Liver (tissue), 9 donors: ENCODE results near the gene FAM98B. TPM values are rescaled to one million over a fixed set of nuclear protein-coding genes. Genes with fewer than 3 reads are reported as not detected.

Experiments
- DNase-seq: peaks from one replicate; pipeline ENCODE4 v3.0.0-alpha.2; 2017; ENCODE audit warnings: low spot score
- H3K27ac ChIP-seq, 2 donors: one replicate each; pipeline ENCODE4 v1.7.0; 2013; ENCODE audit warnings: inconsistent platforms in 2 of 2, low read length in 2 of 2, control low read depth in 1 of 2, low read depth in 1 of 2, mild to moderate bottlenecking in 1 of 2
- H3K27me3 ChIP-seq, 4 donors: one replicate each; pipeline versions ENCODE4 v1.6.1 to v1.7.0; 2013; ENCODE audit warnings: low read length in 3 of 4, inconsistent platforms in 1 of 4, mild to moderate bottlenecking in 1 of 4, moderate library complexity in 1 of 4; ENCODE audit not compliant: control insufficient read depth in 4 of 4, insufficient read depth in 4 of 4
- H3K36me3 ChIP-seq, 4 donors: one replicate each; pipeline versions ENCODE4 v1.6.1 to v1.7.0; 2013; ENCODE audit warnings: low read length in 3 of 4, mild to moderate bottlenecking in 3 of 4, low read depth in 1 of 4, moderate library complexity in 1 of 4; ENCODE audit not compliant: control insufficient read depth in 4 of 4, insufficient read depth in 3 of 4
- H3K4me1 ChIP-seq, 4 donors: one replicate each; pipeline versions ENCODE4 v1.6.1 to v1.7.0; 2013; ENCODE audit warnings: low read length in 3 of 4, mild to moderate bottlenecking in 3 of 4, moderate library complexity in 1 of 4; ENCODE audit not compliant: control insufficient read depth in 4 of 4, insufficient read depth in 4 of 4
- H3K4me3 ChIP-seq, 3 donors: one replicate each; pipeline versions ENCODE4 v1.6.1 to v1.7.0; 2013; ENCODE audit warnings: low read length in 3 of 3, control low read depth in 1 of 3, low read depth in 1 of 3, mild to moderate bottlenecking in 1 of 3
- H3K9ac ChIP-seq, 2 donors: one replicate each; pipeline ENCODE4 v1.7.0; 2013; ENCODE audit warnings: low read length in 2 of 2, mild to moderate bottlenecking in 2 of 2, moderate library complexity in 2 of 2, control low read depth in 1 of 2, low read depth in 1 of 2
- H3K9me3 ChIP-seq, 4 donors: one replicate each; pipeline versions ENCODE4 v1.6.1 to v1.7.0; 2013; ENCODE audit warnings: low read length in 3 of 4; ENCODE audit not compliant: control insufficient read depth in 4 of 4
- EGR1 ChIP-seq, 2 donors: IDR thresholded peaks; 2 replicates each; pipeline ENCODE4 v1.6.1; 2016 to 2018; ENCODE audit warnings: antibody characterized with exemption in 2 of 2, low read depth in 2 of 2
- FOXA1 ChIP-seq: IDR thresholded peaks from 2 replicates; pipeline ENCODE4 v1.6.1; 2016; ENCODE audit warnings: antibody characterized with exemption
- FOXA2 ChIP-seq: IDR thresholded peaks from 2 replicates; pipeline ENCODE4 v1.6.1; 2016; ENCODE audit warnings: antibody characterized with exemption
- HNF4A ChIP-seq, 2 donors: conservative IDR thresholded peaks; 2 replicates each; pipeline ENCODE4 v1.6.1; 2016; ENCODE audit warnings: antibody characterized with exemption in 2 of 2, mild to moderate bottlenecking in 2 of 2
- HNF4G ChIP-seq: IDR thresholded peaks from 2 replicates; pipeline ENCODE4 v1.6.1; 2016; ENCODE audit warnings: antibody characterized with exemption
- JUND ChIP-seq, 2 donors: IDR thresholded peaks; 2 replicates each; pipeline ENCODE4 v1.6.1; 2016; ENCODE audit warnings: antibody characterized with exemption in 2 of 2
- NR2F2 ChIP-seq: IDR thresholded peaks from 2 replicates; pipeline ENCODE4 v1.6.1; 2016; ENCODE audit warnings: antibody characterized with exemption
- RAD21 ChIP-seq, 2 donors: IDR thresholded peaks; 2 replicates each; pipeline ENCODE4 v1.6.1; 2016; ENCODE audit warnings: antibody characterized with exemption in 2 of 2, mild to moderate bottlenecking in 2 of 2
- RXRA ChIP-seq, 2 donors: IDR thresholded peaks; 2 replicates each; pipeline ENCODE4 v1.6.1; 2017 to 2018; ENCODE audit warnings: antibody characterized with exemption in 2 of 2, mild to moderate bottlenecking in 1 of 2
- SP1 ChIP-seq: IDR thresholded peaks from 2 replicates; pipeline ENCODE4 v1.6.1; 2018; ENCODE audit warnings: antibody characterized with exemption, mild to moderate bottlenecking
- TAF1 ChIP-seq: conservative IDR thresholded peaks from 2 replicates; pipeline ENCODE4 v1.6.1; 2016; ENCODE audit warnings: antibody characterized with exemption, mild to moderate bottlenecking
- YY1 ChIP-seq: IDR thresholded peaks from 2 replicates; pipeline ENCODE4 v1.6.1; 2016; ENCODE audit warnings: antibody characterized with exemption, mild to moderate bottlenecking
- WGBS: extraction: QIAGEN DNeasy Blood & Tissue Kit; methylation state at CpG from one replicate; pipeline ENCODE4 v1.1.7; 2013; 5-methylcytosine and 5-hydroxymethylcytosine counted together
- polyA plus RNA-seq, 2 donors: library from polyadenylated mRNA; stranded (reverse) in 1 of 2; unstranded in 1 of 2; fragments of 200-250 nt in 1 of 2; fragments of >200 nt in 1 of 2; fragmentation: Nextera tagmentation in 1 of 2; extraction: Ambion mirVana in 1 of 2; gene quantifications; one replicate each; pipeline versions ENCODE4 v1.2.1 to v1.2.3, GENCODE V29; 2013 to 2015
- total RNA-seq, 2 donors: library from RNA; depleted of rRNA; stranded (reverse); fragments of >200 nt; gene quantifications; one replicate each; pipeline ENCODE4 v1.2.3, GENCODE V29; 2014
- TF ChIP-seq, protein P1 (sequence below): IDR thresholded peaks from 2 replicates; pipeline ENCODE4 v1.6.1; 2016; ENCODE audit warnings: antibody characterized with exemption
- TF ChIP-seq, protein P2 (sequence below): IDR thresholded peaks from 2 replicates; pipeline ENCODE4 v1.6.1; 2016; ENCODE audit warnings: antibody characterized with exemption
- TF ChIP-seq, protein P3 (sequence below): IDR thresholded peaks from 2 replicates; pipeline ENCODE4 v1.6.1; 2016; ENCODE audit warnings: antibody characterized with exemption
- TF ChIP-seq, protein P4 (sequence below): IDR thresholded peaks from 2 replicates; pipeline ENCODE4 v1.6.1; 2016; ENCODE audit warnings: antibody characterized with exemption, mild to moderate bottlenecking
- TF ChIP-seq, protein P5 (sequence below): fragments of 150-350 bp; IDR thresholded peaks from 2 replicates; pipeline ENCODE4 v1.5.1; 2017; ENCODE audit warnings: improper control_type of control experiment, low read depth, low read length; ENCODE audit not compliant: missing input control
- donor health status: healthy.
- donor health status: healthy.
- donor health status: healthy.
- donor health status: healthy.
- donor health status: healthy.

The FAM98B gene
- total and polyA plus RNA-seq, 4 donors, result 1.5 to 12.2 (median 4.3) TPM

DNA sequence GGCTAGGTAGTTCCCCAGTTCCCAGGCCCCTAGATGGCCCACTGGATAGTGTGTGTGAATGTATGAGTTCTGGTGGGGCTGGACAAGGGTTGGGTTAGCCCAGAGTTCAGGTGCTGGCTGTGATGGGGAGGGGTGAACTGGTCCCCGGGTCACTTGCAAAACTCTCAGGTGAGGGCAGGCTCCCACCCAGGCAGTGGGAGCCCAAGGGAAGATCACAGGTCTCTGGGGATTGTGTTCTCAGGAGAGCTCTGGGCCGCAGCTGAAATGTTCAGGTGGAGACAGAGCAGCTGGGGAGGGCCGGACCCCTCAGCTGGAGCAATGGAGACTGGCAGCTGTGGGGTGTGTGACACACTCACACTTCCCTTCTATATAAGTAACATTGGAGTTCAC is 12.8 kb upstream of the FAM98B start:
- WGBS, result 92% methylated on average over 3 of the region's 3 CpGs
- H3K9me3 ChIP-seq, result no peaks in the 10 kb centered on the region
- TF ChIP-seq, protein P1, sequence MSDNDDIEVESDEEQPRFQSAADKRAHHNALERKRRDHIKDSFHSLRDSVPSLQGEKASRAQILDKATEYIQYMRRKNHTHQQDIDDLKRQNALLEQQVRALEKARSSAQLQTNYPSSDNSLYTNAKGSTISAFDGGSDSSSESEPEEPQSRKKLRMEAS, result no peak
- TF ChIP-seq, protein P2, sequence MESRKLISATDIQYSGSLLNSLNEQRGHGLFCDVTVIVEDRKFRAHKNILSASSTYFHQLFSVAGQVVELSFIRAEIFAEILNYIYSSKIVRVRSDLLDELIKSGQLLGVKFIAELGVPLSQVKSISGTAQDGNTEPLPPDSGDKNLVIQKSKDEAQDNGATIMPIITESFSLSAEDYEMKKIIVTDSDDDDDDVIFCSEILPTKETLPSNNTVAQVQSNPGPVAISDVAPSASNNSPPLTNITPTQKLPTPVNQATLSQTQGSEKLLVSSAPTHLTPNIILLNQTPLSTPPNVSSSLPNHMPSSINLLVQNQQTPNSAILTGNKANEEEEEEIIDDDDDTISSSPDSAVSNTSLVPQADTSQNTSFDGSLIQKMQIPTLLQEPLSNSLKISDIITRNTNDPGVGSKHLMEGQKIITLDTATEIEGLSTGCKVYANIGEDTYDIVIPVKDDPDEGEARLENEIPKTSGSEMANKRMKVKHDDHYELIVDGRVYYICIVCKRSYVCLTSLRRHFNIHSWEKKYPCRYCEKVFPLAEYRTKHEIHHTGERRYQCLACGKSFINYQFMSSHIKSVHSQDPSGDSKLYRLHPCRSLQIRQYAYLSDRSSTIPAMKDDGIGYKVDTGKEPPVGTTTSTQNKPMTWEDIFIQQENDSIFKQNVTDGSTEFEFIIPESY, result no peak
- TF ChIP-seq RAD21 (IDR thresholded peaks at IDR 0.05) (no peak), HNF4G (no peak), RXRA (IDR thresholded peaks at IDR 0.05) (no peak), FOXA2 (no peak)
- H3K27ac ChIP-seq, result no peak overlapping the region
- H3K9ac ChIP-seq, result no peak overlapping the region
- no peaks in the 10 kb centered on the region for H3K36me3 ChIP-seq
- peaks cover 0 to 3% (median 0%) of the 10 kb centered on the region in 4 donors for H3K27me3 ChIP-seq
- no peak for DNase-seq
- H3K4me1 ChIP-seq, result peaks cover 0 to 3% (median 1%) of the 10 kb centered on the region in 4 donors
- H3K4me3 ChIP-seq, result no peak overlapping the region

DNA sequence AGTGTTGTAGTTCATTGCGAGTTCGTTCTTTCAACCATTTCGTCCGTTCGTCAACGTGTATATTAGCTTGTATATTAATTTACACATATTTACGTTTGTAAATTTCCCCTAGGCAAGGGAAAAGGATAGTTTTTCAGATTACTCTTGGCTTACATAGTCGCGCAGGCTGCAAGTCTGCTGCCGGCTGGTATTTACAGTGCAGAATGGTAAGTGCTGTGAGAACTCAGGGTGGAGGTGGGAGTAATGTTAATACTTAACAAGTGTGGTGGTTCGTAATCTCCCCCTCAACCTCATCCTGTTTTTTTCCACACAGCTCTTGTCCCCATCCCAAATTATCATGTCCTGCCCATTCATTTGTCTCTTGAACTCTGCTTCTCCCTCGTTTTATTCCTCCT is 766 bp downstream of the FAM98B start:
- H3K36me3 ChIP-seq, result no peaks in the 10 kb centered on the region
- no peaks in the 10 kb centered on the region for H3K27me3 ChIP-seq
- peak overlapping the region; percentile 86 to 90 for H3K9ac ChIP-seq
- H3K9me3 ChIP-seq, result no peaks in the 10 kb centered on the region
- H3K4me1 ChIP-seq, result peaks cover 2 to 12% (median 11%) of the 10 kb centered on the region in 4 donors
- TF ChIP-seq HNF4G (no peak), JUND (IDR thresholded peaks at IDR 0.05) (no peak), FOXA2 (no peak), RXRA (IDR thresholded peaks at IDR 0.05) (no peak), EGR1 (IDR thresholded peaks at IDR 0.05; ENCODE audit: low read depth in 2 of 2) (no peak), TAF1 (no peak)
- H3K4me3 ChIP-seq, result peak overlapping the region; percentile 77 to 97 (median 86)
- no peak for DNase-seq
- peak overlapping the region; percentile 87 to 90 for H3K27ac ChIP-seq
- WGBS, result under 1% methylated on average over 12 of the region's 12 CpGs

DNA sequence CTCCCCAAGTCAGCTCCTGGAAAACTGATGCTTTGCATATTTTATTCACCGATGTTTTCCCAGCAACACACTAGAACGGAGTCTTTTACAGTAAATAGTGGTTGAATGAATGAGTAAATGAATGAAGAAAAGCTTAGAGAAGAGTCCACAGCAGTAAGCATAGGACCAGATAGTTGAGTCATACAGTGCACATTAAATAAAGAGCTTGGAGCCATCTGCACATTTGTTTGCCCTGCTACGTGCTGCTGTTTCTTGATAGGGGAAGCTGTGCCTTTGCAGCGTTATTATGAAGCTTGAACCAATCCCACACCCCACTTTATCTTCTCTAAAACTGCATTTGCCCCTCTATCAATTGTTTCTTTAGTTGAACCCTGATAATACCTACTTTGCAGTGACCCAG is 1.2 kb downstream of the FAM98B start:
- Histone ChIP-seq H3K36me3 (no peaks in the 10 kb centered on the region), H3K4me3 (peak overlapping the region; percentile 77 to 97 (median 86)), H3K27ac (peak overlapping the region in 1 of 2 donors; percentile 90), H3K9me3 (no peaks in the 10 kb centered on the region), H3K27me3 (no peaks in the 10 kb centered on the region), H3K9ac (peak overlapping the region in 1 of 2 donors; percentile 86), H3K4me1 (peaks cover 2 to 12% (median 11%) of the 10 kb centered on the region in 4 donors)
- no peak for DNase-seq
- TF ChIP-seq, protein P1, result no peak
- no peak for TF ChIP-seq NR2F2
- no peak for TF ChIP-seq SP1
- no peak for TF ChIP-seq HNF4G
- no peak for TF ChIP-seq FOXA1
- no peak for TF ChIP-seq EGR1 (IDR thresholded peaks at IDR 0.05; ENCODE audit: low read depth in 2 of 2)
- TF ChIP-seq YY1, result no peak
- TF ChIP-seq, protein P3, sequence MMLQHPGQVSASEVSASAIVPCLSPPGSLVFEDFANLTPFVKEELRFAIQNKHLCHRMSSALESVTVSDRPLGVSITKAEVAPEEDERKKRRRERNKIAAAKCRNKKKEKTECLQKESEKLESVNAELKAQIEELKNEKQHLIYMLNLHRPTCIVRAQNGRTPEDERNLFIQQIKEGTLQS, result no peak
- TF ChIP-seq, protein P2, result no peak
- TF ChIP-seq RAD21 (IDR thresholded peaks at IDR 0.05), result no peak
- no peak for TF ChIP-seq HNF4A (conservative IDR thresholded peaks at IDR 0.05)
- TF ChIP-seq, protein P4, sequence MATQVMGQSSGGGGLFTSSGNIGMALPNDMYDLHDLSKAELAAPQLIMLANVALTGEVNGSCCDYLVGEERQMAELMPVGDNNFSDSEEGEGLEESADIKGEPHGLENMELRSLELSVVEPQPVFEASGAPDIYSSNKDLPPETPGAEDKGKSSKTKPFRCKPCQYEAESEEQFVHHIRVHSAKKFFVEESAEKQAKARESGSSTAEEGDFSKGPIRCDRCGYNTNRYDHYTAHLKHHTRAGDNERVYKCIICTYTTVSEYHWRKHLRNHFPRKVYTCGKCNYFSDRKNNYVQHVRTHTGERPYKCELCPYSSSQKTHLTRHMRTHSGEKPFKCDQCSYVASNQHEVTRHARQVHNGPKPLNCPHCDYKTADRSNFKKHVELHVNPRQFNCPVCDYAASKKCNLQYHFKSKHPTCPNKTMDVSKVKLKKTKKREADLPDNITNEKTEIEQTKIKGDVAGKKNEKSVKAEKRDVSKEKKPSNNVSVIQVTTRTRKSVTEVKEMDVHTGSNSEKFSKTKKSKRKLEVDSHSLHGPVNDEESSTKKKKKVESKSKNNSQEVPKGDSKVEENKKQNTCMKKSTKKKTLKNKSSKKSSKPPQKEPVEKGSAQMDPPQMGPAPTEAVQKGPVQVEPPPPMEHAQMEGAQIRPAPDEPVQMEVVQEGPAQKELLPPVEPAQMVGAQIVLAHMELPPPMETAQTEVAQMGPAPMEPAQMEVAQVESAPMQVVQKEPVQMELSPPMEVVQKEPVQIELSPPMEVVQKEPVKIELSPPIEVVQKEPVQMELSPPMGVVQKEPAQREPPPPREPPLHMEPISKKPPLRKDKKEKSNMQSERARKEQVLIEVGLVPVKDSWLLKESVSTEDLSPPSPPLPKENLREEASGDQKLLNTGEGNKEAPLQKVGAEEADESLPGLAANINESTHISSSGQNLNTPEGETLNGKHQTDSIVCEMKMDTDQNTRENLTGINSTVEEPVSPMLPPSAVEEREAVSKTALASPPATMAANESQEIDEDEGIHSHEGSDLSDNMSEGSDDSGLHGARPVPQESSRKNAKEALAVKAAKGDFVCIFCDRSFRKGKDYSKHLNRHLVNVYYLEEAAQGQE, result no peak
- TF ChIP-seq, protein P5, sequence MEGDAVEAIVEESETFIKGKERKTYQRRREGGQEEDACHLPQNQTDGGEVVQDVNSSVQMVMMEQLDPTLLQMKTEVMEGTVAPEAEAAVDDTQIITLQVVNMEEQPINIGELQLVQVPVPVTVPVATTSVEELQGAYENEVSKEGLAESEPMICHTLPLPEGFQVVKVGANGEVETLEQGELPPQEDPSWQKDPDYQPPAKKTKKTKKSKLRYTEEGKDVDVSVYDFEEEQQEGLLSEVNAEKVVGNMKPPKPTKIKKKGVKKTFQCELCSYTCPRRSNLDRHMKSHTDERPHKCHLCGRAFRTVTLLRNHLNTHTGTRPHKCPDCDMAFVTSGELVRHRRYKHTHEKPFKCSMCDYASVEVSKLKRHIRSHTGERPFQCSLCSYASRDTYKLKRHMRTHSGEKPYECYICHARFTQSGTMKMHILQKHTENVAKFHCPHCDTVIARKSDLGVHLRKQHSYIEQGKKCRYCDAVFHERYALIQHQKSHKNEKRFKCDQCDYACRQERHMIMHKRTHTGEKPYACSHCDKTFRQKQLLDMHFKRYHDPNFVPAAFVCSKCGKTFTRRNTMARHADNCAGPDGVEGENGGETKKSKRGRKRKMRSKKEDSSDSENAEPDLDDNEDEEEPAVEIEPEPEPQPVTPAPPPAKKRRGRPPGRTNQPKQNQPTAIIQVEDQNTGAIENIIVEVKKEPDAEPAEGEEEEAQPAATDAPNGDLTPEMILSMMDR, result no peak
- 5% methylated on average over 4 of the region's 4 CpGs for WGBS
